ENCODE results near the gene STAC.
A peak's percentile ranks its signal among the peaks of the same experiment; 100 is the strongest.

The STAC gene

DNA sequence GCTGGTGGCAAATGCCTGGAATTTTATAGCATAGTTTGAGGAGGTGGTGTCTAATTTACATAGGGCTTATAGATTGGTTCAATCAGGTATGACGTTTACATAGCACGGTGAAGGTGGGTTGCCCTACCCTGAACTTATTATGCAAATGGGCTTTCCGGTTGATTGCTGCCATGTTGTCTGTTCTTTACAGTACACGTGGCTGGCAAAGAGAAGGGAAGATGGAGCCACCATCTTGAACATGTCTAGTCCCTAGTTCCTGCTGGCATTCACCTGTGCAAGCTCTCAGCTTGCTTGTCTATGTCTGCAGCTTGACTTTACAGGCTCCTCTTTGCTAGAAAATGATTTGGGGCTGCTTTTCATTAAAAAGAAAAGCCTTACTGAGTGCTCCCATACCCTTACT lies 14.0 kb upstream of the STAC start:
- no peak for DNase-seq (ENCODE audit: low read depth, low spot score)
- POLR2A ChIA-PET, result no interaction called here
- TF ChIP-seq, protein P1, sequence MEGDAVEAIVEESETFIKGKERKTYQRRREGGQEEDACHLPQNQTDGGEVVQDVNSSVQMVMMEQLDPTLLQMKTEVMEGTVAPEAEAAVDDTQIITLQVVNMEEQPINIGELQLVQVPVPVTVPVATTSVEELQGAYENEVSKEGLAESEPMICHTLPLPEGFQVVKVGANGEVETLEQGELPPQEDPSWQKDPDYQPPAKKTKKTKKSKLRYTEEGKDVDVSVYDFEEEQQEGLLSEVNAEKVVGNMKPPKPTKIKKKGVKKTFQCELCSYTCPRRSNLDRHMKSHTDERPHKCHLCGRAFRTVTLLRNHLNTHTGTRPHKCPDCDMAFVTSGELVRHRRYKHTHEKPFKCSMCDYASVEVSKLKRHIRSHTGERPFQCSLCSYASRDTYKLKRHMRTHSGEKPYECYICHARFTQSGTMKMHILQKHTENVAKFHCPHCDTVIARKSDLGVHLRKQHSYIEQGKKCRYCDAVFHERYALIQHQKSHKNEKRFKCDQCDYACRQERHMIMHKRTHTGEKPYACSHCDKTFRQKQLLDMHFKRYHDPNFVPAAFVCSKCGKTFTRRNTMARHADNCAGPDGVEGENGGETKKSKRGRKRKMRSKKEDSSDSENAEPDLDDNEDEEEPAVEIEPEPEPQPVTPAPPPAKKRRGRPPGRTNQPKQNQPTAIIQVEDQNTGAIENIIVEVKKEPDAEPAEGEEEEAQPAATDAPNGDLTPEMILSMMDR (IDR thresholded peaks at IDR 0.05; ENCODE audit: insufficient read depth, low read length, missing control alignments), result no peak
- H3K4me3 ChIP-seq (ENCODE audit: low read depth, low read length), result no peak overlapping the region
- CTCF ChIA-PET, result no interaction called here

DNA sequence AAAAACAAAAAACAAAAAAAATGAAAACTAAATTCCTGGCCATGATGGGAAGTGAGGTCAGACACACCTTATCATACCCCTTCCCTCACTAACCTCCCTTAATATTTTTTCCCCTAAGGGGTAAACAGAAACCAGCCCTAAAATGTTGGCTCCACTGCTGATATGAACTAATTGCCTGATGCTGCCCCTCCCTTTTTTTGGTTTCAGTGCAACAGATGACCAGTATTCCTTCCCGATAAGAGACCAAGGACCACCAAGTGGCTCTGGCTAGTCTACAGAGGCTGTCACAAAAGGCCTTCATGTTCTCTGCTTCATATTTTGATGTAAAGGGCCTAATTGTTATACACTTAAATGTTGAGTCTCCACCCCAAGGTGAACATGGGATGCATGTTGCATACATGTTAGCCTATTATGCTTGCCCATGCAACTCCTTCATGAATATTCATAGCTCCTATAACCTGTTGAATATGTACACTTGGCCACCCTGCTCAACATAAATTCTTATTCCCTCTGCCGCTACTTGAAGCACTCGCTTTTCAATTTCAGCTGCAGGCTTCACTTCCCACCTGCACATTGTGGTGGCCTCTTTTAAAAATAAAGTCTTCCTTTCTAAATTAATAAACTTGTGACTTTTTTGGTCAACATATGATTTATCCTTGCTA lies 12.3 kb upstream of the STAC start:
- TF ChIP-seq, protein P1 (IDR thresholded peaks at IDR 0.05; ENCODE audit: insufficient read depth, low read length, missing control alignments), result no peak
- CTCF ChIA-PET, result no interaction called here
- H3K4me3 ChIP-seq (ENCODE audit: low read depth, low read length), result no peak overlapping the region
- no peak for DNase-seq (ENCODE audit: low read depth, low spot score)
- POLR2A ChIA-PET, result no interaction called here

DNA sequence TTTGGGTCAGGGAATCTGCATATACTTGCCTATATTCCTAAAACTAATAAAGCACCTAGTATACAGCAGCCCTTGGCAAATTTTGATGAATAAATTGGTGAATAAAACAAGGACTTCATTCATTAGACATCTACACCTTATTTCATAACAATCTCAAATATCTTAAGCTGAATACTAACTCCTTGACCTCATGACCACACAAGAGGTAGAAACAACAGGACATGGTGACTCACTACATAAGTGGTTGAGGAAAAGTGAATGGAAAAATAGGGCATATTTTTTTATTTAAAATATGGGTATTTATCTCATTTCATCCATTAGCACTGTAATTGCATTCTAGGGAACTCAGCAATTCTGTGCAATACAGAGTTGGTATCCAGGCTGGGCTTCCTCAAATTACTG lies 7.8 kb upstream of the STAC start:
- H3K4me3 ChIP-seq (ENCODE audit: low read depth, low read length), result no peak overlapping the region
- POLR2A ChIA-PET, result no interaction called here
- no peak for DNase-seq (ENCODE audit: low read depth, low spot score)
- TF ChIP-seq, protein P1 (IDR thresholded peaks at IDR 0.05; ENCODE audit: insufficient read depth, low read length, missing control alignments), result no peak
- CTCF ChIA-PET, result no interaction called here

DNA sequence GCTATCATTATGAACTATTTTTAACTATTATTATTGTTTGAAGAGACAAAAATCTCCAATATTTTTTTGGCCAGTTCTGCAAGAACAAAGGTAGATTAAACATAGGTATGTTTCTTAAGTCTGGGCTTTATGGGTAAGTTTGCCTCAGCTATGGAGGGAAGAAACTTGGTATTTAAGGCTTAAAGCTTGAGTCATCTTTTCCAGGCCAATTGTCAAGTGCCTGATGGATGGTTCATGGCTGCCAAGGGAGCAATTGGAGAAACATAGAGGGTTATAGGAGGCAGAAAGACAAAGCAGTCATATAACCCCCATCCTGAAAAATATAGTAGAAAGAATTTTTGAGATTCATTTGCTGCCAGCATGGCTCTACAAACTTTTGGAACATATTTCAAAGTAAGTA lies 7.2 kb upstream of the STAC start:
- DNase-seq (ENCODE audit: low read depth, low spot score), result no peak
- TF ChIP-seq, protein P1 (IDR thresholded peaks at IDR 0.05; ENCODE audit: insufficient read depth, low read length, missing control alignments), result no peak
- ChIA-PET CTCF (no interaction called here), POLR2A (no interaction called here)
- no peak overlapping the region for H3K4me3 ChIP-seq (ENCODE audit: low read depth, low read length)

DNA sequence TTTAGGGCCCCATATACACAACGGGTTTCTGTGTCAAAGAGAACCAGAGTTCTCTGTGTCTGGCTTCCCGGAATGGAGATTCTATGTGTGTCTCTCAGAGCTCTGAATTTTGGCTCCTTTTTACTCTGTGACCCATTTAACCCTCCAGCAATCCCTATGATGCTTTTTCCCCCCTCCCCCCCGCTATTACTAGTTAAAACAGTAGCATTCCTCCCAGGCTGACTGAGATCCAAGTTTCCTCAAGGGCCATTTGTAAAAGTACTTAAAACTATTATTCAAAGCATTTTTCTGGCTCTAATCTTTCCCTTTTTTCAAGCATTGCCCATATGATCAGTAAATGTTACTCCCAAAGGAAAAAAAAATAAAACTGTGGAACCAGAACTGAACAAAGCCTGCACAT lies 6.6 kb upstream of the STAC start:
- H3K4me3 ChIP-seq (ENCODE audit: low read depth, low read length), result no peak overlapping the region
- ChIA-PET CTCF (no interaction called here), POLR2A (no interaction called here)
- no peak for DNase-seq (ENCODE audit: low read depth, low spot score)
- TF ChIP-seq, protein P1 (IDR thresholded peaks at IDR 0.05; ENCODE audit: insufficient read depth, low read length, missing control alignments), result no peak

DNA sequence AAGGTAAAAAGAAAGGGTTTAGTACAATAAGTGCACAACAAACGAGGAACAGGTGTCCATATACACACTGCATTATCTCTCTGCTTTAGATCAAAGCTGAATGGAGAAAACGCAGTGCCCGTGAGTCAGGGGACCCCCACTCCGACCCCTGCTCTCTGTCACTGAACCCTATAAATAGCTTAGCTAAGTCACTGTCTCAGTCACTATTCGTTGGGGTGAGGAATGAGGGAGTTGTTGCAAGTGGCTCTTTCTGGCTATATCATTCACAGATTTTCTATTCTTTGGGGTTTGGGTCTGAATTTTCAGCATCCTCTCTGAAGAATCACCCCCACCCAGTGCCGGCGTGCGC lies 458 bp upstream of the STAC start:
- CTCF ChIA-PET, result no interaction called here
- POLR2A ChIA-PET, result no interaction called here
- TF ChIP-seq, protein P1 (IDR thresholded peaks at IDR 0.05; ENCODE audit: insufficient read depth, low read length, missing control alignments), result no peak
- DNase-seq (ENCODE audit: low read depth, low spot score), result no peak
- H3K4me3 ChIP-seq (ENCODE audit: low read depth, low read length), result peak overlapping the region; percentile 63
